ENCODE data around the gene IL1RAPL1. TPM values are rescaled to one million over a fixed set of nuclear protein-coding genes. Genes with fewer than 3 reads are reported as not detected.

Gene IL1RAPL1
- total and polyA plus RNA-seq, 9 of the 15 experiments (the other 6 are each of a cell fraction or from before 2014, with no cell fraction given): 0.04 to 0.07 (median 0.04) TPM; not detected in 6

- no peaks in the 10 kb centered on the region for H3K4me1 ChIP-seq (replicated peaks in 1 of 2; ENCODE audit: control insufficient read depth in 2 of 2, insufficient read depth in 2 of 2, low read length in 2 of 2)
- no peaks in the 10 kb centered on the region for H4K20me1 ChIP-seq (replicated peaks; ENCODE audit: control insufficient read depth, insufficient read depth, low read length)
- ChIA-PET POLR2A (no interaction called here), CTCF (ENCODE audit: low intra/inter-chr PET ratio) (no interaction called here)
- no peak overlapping the region for H3K27ac ChIP-seq (ENCODE audit: extremely low read depth, low read depth, low read length)
- in situ Hi-C loops (cut with MboI): no loop called here
- no peaks in the 10 kb centered on the region for H3K79me2 ChIP-seq (ENCODE audit: control insufficient read depth, insufficient read depth, low read length)
- H3K9ac ChIP-seq (ENCODE audit: insufficient read depth in 1 of 2, low read depth in 2 of 2, low read length in 2 of 2): no peak overlapping the region
- H3K9me3 ChIP-seq (replicated peaks; ENCODE audit: control insufficient read depth, insufficient read depth, low read depth, low read length): no peaks in the 10 kb centered on the region
- intact Hi-C loops (cut with micrococcal nuclease): no loop called here
- ATAC-seq (no peak), DNase-seq (ENCODE audit: extremely low read depth in 1 of 4, low spot score in 3 of 4) (no peak), FAIRE-seq (no peak)
- no peak overlapping the region for H2AFZ ChIP-seq (ENCODE audit: low read depth, low read length)
- H3K4me3 ChIP-seq: no peak overlapping the region
- no TSS peak for BruUV-seq (replicated peaks)
- H3K36me3 ChIP-seq (ENCODE audit: control insufficient read depth, insufficient read depth, low read length): no peaks in the 10 kb centered on the region
- H3K9me1 ChIP-seq (ENCODE audit: control insufficient read depth, insufficient read depth, low read length): no peaks in the 10 kb centered on the region
- no peak for TF ChIP-seq ZNF511 (CRISPR knock-in tag; IDR thresholded peaks at IDR 0.05)
- TF ChIP-seq IFI16 (CRISPR knock-in tag; IDR thresholded peaks at IDR 0.05): no peak
- TF ChIP-seq CEBPG (CRISPR knock-in tag; IDR thresholded peaks at IDR 0.05): no peak
- no peak for TF ChIP-seq CEBPG (tag; conservative IDR thresholded peaks at IDR 0.05 in 1 of 2, IDR thresholded peaks at IDR 0.05 in 1 of 2)
- TF ChIP-seq U2AF2 (optimal IDR thresholded peaks at IDR 0.05; ENCODE audit: low read depth, low read length): no peak
- no peak for TF ChIP-seq XRCC5 (IDR thresholded peaks at IDR 0.05; ENCODE audit: low read depth, low read length)
- TF ChIP-seq YY1 (IDR thresholded peaks at IDR 0.05; ENCODE audit: borderline replicate concordance in 1 of 3, control insufficient read depth in 1 of 3, extremely low read depth in 1 of 3, insufficient read depth in 3 of 3, insufficient read length in 1 of 3, insufficient replicate concordance in 2 of 3, low read depth in 1 of 3, low read length in 2 of 3): no peak
- no peak for TF ChIP-seq ZNF449 (CRISPR knock-in tag; IDR thresholded peaks at IDR 0.05)
- TF ChIP-seq CREM (IDR thresholded peaks at IDR 0.05; ENCODE audit: low read depth): no peak
- TF ChIP-seq ZNF75A (CRISPR knock-in tag; IDR thresholded peaks at IDR 0.05): no peak
- no peak overlapping the region for H3K4me2 ChIP-seq (ENCODE audit: insufficient read depth, low read length)
- H3K27me3 ChIP-seq (ENCODE audit: control insufficient read depth in 2 of 2, insufficient read depth in 2 of 2, low read length in 2 of 2): no peaks in the 10 kb centered on the region
- WGBS (ENCODE audit: insufficient coverage, low coverage, missing lambda C conversion rate): 14% methylated on average over 2 of the region's 2 CpGs
Measured at GRCh38 chrX:29643181-29643580, 1055.9 kb downstream of the IL1RAPL1 start.

All from K562 (cell line).